Forelimb muscle (tissue), 1 donor: Measurements from ENCODE around the gene TBC1D5. TPM values are rescaled to one million over a fixed set of nuclear protein-coding genes. Genes with fewer than 3 reads are reported as not detected.
A peak's percentile ranks its signal among the peaks of the same experiment; 100 is the strongest.
"Not testable (repeated sequence)": the region's sequence is repeated elsewhere in the genome, so short reads cannot be mapped to it uniquely, and the experiment has no call there.

Experiments used
- DNase-seq: peaks from one replicate; pipeline ENCODE4 v3.0.0-alpha.2; 2013; ENCODE audit warnings: low read depth
- polyA plus RNA-seq: library from polyadenylated mRNA; unstranded; fragments of 120-200 nt; gene quantifications from one replicate; pipeline ENCODE4 v1.2.1, GENCODE V29; 2013; ENCODE audit not compliant: insufficient read length

Gene TBC1D5
- polyA plus RNA-seq, 1 donor, result 23.4 TPM

DNA sequence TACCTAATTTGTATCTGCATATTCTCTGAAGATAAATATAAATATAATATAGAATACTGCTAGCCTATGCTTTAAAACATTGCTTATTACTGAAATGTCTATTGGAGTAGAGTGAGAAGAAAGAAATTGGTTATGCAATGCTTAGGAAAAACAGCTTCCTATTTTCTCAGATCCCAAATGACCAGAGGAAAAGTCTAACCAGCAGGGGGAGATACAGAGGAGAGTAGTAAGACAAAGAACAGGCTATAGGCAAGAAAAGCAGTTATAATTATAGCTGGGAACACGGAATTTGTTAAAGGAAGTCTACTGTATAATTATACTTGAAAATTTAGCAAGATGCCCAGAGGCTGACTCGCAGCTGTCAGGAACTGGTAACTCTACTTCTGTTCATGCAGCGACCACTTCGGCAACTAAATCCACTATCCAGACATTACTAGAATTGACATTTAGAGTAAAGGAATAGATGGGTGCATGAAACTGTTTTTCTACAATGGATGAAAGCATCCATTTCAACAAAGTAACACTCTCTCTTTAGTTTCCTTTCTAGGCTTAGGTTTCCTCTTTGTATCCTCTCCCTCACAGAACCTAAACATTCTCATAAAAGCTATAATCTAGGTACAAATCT is 97.2 kb downstream of the TBC1D5 start:
- peak; percentile 16 for DNase-seq

DNA sequence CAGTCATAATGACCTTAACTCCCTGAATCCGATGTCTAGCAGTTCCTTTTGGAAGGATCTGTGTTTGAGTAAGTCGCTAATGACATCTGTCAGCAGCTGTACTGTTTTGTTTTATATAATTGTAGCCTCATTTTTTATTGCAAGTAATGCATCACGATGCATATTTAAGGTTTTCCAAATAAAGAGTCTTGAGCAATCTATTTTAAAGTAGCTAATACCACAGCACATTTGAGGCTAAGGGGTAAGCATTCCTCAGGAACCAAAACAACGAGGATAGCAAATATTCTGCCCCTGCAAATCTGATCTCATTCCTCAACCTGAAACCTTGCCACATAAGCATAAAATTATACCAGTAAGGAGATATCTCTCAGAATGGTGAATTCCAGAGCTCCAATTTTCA is 98.7 kb downstream of the TBC1D5 start:
- DNase-seq, result no peak

DNA sequence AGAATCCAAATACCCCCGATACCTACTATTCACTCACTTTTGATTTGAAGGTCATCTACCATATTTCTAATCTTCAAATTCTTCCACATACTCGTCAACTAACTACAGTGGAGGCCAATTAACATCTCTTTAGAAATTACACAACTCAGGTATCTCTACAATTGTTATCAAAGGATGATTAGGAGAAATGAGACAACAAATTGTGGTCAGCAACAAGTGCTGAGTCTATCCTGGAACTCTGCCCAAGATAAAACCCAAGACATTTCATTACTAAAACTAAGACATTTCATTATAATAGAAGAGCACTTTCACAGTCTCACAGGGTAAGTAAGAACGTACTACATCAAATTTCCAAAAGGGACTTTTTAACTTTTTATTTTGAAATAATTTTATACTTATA is 100.0 kb downstream of the TBC1D5 start:
- DNase-seq, result no peak

DNA sequence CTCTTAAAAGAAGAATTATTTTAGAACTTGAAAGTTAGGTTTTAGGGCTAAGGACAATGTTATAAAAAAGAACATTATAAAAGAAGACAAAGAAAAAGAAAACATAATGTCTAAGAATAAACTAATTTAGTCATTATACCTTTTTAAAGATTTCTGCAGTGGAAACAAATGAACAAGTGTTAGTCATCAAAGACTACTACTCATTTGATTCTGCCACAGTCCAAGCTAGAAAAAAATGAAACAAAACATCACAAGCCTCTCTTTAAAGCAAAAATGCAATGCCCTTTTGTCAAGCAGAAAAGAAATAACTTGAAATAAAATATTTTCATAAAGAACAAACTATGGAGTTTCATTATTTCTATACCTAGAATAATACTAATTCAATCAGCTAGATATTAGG is 102.0 kb downstream of the TBC1D5 start:
- no peak for DNase-seq

DNA sequence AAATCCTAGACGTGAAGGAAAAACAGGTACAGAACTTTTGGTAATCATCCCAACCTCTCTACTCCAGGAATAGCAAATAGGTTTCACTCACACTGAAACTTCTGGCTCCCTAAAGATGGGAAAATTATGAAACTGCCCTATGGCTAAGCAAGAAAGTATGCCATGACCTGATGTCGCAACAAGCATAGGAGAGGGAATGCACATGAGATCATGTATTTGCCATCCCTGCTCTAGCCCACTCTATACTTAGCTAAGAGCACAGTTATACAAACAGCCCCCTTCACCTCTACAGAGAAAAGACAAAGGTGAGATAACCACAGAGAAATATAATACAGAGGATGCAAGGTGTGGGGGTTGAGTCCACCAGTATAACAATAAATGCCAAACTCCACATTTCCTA is 102.7 kb downstream of the TBC1D5 start:
- no peak for DNase-seq

DNA sequence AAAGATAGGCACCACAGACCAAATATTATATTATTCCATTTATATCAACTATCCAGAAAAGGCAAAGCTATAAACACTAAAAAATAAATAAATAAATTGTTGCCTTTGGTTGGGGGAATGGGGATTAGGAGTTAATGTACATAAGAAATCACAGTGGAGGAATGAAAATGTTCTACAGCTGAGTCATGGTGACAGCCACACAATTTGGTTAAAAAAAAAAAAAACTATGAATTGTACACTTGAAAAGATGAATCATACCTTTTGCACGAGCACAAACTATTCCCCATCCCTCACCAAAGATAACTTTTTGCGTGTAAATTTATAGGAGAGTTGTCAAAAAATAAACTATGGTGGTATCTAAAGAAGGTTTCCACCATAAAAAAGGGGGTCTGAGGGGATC is 103.2 kb downstream of the TBC1D5 start:
- DNase-seq, result no peak

DNA sequence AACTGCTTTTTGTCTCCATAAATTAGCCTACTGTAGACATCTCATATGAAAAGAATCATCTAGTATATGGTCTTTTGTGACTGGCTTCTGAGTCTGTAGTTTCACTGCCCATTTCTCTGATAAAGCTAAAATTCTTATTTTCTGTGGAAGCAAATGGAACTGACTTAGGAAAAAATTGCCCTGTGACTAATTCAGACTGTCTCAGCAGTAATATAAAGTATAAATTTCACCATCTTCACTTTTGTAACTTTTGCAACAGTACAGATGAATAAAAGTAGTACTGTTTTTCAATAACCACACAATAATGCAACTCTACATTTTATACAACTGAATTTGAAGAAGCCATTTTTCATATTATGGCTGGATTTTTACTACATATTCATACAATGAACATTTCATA is 104.1 kb downstream of the TBC1D5 start:
- DNase-seq, result no peak

DNA sequence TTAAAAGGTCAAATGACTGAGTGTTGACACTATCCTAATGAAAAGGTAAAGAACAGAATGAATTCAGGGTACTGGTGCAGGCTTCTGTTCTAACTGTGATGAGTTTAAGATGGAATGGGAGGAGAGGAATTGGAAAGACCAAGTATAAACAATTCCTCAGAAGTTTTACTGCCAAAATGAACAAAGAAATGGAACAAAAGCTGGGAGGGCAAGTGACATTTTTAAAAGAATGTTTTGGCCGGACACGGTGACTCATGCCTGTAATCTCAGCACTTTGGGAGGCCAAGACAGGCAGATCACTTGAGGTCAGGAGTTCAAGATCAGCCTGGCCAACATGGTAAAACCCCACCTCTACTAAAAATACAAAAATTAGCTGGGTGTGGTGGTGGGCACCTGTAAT is 106.8 kb downstream of the TBC1D5 start:
- DNase-seq, result not testable (repeated sequence)

DNA sequence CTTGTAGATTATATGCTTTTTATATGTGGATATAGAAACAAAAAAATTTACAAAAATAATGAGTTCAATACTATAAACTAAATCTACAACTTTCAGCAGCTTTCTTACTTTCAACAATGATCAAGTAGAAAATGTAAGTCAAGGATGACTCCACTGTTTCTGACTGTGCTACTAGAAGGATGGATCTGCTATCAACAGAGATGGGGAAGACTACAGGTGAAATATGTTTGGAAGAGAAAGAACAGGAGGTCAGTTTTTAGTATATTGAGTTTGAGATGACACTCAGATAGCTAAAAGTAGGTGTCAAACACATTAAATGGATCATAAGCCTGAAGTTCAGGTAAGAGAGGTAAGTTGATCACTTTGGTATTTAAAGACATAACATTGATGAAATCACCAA is 107.5 kb downstream of the TBC1D5 start:
- no peak for DNase-seq

DNA sequence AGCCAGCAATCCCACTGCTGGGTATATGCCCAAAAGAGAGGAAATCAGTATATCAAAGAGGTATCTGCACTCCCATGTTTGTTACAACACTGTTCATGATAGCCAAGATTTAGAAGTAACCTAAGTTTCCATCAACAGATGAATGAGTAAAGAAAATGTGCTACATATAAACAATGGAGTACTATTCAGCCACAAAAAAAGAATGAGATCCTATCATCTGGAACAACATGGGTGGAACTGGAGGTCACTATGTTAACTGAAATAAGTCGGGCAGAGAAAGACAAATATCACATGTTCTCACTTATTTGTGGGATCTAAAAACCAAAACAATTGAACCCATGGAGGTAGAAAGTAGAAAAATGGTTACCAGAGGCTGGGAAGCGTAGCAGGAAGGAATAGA is 108.2 kb downstream of the TBC1D5 start:
- no peak for DNase-seq

DNA sequence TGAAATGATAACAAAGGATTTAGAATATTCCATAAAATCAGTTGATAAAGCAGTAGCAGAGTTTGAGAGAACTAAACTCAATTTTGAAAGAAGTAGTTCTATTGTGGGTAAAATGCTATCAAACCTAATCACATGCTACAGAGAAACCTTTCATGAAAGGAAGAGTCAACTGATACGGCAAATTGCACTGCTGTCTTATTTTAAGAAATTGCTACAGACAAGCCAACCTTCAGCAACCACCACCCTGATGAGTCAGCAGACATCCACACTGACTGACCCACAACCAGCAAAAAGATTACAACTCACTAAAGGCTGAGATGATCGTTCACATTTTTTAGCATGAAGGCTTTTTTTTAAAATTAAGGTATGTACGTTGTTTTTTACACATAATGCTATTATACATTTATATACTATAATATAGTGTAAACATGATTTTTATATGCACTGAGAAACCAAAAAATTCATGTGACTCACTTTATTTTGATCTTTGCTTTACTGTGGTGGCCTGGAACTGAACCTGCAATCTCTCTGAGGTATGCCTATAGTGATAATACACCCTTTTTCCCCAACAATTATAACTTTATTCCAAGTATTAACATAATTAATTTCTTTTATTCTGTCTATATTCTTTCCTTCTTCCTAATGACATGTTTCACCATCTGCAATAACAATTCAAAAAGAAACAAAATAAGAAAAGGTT is 109.9 kb downstream of the TBC1D5 start:
- no peak for DNase-seq

DNA sequence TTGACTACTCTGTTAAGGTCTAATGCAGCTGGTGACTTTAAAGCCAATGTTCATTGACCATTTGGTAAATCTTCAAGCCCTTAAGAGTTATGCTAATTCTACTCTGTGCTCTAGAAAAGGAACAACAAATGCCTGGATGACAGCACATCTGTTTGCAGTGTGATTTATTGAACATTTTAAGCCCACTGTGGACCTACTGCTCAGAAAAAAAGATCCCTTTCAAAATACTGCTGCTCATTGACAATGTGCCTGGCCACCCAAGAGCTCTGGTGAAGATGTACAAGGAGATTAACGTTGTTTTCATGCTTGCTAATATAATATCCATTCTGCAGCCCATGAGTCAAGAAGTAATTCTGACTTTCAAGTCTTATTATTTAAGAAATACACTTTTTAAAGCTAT is 110.8 kb downstream of the TBC1D5 start:
- no peak for DNase-seq

DNA sequence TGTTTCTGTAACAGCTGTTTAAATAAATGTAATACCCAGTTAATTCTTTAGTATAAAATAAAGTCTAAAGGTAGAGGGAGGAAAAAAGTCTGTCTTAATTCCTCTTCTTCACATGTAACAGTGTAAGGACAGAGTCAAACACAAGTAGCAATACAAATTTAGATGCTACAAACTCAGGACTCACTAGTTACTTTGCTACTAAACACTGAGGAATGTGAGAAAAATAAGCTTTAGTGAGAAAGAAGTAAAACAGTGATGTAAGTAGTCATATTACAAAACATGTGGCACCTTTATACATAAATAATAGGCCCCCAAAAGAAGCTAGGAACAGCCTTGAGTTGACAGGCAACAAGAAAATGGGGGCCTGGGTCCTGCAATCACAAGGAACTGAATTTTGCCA is 113.0 kb downstream of the TBC1D5 start:
- no peak for DNase-seq

DNA sequence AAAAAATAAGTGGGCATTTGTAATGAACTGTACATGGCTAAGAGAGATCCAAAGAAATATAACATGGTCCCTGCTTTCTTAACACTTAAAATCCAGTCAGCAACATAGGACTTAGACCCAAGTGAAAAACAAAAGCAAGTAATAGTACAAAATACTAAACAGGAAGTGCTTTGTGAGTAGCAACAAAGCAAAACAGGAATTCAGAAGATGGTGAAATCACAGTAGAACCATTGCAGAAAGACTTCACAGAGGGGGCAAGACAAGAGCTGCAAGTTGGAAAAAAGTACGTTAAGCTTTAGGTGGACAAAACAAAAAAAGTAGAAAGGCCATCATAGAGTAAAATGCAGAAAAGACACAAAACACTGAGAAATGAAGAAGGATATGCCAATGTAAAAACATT is 116.0 kb downstream of the TBC1D5 start:
- DNase-seq, result no peak

DNA sequence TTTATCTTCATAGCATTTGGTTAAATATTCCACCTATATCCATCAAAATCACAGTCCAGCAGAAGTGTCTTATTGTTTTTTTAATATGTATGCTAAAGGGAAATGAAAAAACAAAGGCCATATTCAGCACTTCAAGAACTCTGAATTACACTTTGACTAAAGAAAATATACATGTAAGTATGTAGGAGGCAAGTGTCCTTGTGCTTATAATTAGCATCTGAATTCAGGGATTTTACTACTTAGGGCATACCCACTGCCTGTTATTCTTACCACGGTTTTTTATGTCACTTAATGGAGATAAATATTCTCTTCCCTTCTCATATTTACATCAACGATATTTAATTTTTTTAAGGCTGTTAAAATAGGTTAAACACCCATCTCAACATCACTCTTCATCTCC is 117.3 kb downstream of the TBC1D5 start:
- DNase-seq, result no peak

DNA sequence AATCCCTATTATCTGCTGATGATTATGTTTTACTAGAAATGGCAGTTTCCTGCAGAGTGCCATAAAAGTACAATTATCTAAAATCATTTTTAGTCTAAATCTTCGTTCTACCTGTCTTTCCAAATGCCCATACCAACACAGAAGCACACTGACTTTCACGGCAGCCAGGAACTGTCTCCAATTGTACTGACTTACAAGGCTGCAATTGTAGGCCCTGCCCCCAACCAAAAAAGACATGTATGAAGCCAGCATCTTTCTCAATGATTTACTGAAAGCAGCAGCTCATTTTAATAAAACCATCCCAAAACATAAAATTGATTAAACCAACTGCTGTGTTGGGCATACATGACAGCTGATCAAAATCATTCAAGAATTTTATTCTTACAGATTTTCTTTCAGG is 119.0 kb downstream of the TBC1D5 start:
- no peak for DNase-seq

DNA sequence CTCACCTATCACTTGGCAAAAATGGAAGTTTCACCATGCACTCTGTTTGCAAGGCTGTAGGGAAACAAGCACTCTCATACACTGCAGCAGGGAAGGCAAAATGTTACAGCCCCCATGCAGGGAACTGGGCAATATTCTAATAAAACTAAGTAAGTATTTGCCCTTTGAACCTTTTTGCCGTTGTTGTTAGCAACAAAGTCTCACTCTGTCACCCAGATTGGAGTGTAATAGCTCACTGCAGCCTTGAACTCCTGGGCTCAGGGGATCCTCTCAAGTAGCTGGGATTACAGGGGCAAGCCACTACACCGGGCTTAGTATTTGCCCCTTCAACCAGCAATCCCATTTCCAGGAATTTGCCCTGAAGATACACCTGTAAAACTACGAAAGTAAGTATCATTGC is 122.5 kb downstream of the TBC1D5 start:
- DNase-seq, result no peak

DNA sequence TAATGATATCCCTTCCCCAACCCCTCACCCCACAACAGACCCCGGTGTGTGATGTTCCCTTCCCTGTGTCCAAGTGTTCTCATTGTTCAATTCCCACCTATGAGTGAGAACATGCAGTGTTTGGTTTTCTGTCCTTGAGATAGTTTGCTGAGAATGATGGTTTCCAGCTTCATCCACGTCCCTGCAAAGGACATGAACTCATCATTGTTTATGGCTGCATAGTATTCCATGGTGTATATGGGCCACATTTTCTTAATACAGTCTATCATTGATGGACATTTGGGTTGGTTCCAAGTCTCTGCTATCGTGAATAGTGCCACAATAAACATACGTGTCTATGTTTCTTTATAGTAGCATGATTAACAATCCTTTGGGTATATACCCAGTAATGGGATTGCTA is 129.4 kb downstream of the TBC1D5 start:
- not testable (repeated sequence) for DNase-seq

DNA sequence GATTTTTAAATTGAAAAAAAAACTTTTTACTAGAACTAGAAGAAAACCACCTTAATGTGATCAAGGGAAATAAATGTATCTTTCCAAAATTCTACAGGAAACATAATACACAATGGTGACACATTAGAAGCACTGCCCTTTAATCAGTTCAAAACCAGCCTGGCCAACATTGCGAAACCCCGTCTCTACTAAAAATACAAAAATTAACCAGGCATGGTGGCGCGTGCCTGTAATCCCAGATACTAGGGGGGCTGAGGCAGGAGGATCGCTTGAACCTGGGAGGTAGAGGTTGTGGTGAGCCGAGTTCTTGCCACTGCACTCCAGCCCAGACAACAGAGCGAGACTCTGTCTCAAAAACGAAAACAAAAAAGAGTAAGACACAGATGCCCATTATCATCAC is 134.5 kb downstream of the TBC1D5 start:
- DNase-seq, result no peak

DNA sequence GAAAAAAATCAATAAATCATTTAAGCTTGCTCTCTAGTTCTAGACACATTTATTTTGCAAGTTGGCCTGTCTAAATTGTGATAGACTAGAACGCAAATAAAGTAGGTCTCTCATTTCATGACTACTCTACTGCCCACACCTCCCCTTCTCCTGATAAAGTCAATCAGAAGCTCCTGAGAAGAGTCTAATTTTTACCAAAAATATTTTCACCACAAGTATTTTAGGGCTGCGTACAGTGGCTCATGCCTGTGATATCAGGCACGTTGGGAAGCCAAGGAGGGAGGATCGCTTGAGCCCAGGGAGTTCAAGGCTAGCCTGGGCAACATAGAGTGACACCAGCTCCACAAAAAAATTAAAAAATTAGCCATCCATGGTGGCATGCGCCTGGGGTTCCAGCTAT is 136.5 kb downstream of the TBC1D5 start:
- no peak for DNase-seq

DNA sequence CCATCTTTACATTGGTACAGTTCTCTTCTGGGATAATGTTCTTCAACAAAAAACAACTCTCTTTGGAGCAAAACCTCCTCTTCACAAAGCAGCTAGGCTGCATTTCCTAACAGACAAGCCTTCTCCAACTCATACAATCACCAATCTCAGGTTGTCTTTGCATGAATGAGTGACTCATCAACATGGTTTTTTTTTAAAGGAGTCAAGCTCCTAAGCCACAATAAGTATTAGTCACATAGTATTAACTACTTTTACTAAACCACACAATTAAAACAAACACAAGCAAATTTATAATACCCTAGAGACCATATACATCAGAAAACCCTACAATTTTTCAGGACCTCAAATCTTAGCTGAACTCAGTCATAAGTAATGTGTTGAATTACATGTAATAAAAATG is 137.4 kb downstream of the TBC1D5 start:
- no peak for DNase-seq

DNA sequence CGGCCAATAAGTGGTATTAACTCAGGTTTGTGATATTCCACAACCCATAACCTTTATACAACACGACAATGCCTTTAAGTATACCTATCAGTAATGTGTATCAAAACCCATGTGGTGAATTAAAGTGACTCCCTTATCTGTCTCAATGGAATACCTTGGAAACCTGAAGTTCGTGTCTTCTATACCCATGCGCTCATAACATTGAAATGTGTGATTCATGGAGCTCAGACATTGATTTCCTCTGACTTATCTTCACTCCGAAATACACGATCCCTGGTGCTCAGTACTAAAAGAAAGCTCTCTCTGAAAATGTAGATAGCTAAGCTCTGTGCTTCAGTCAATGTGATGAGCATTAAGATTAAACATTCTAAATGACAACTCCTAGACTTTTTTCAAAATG is 140.3 kb downstream of the TBC1D5 start:
- DNase-seq, result no peak

DNA sequence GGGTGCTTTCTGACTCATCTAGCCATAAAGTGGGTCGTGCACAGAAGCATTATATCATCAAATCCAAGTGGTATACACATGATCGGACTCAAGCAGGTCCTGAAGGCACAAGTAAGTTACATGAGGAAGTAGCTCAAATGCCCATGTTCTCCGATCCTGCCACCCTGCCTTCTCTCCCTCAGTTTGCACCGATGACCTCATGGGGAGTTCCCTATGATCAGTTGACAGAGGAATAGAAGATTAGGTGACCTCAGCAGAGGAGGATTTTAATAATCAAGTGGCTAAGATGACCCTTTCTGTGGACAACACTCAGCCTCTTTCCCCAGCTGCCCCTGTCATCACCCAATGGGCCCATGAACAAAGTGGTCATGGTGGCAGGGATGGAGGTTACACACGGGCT is 149.5 kb downstream of the TBC1D5 start:
- no peak for DNase-seq

DNA sequence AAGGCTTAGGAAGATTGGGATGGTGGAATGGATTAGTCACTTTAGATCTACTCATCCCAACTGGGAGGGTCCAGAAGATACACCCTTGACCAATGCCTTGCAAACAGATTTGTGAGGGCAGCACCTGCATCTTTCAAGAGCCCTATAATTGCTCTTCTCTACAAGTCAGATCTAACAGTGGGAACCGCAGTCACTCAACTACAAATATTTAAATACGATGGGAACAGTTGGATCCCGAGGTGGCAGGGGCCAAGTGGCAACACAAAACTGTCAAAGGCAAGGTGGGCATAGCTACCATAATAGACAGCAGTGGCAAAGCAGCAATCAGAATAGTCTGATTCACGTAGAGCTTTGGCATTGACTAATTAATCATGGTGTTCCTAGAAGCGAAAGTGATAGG is 152.0 kb downstream of the TBC1D5 start:
- DNase-seq, result no peak
